Fibroblast of mammary gland (primary cell): ENCODE data around the gene DNMBP.
"Not testable (repeated sequence)": the region's sequence is repeated elsewhere in the genome, so short reads cannot be mapped to it uniquely, and the experiment has no call there.

Experiments used
- DNase-seq: peaks from one replicate; pipeline ENCODE4 v3.0.0-alpha.2; 2010; ENCODE audit warnings: low read depth
- H3K4me3 ChIP-seq: 2 replicates; pipeline ENCODE4 v1.5.1; 2011; ENCODE audit warnings: low read depth, mild to moderate bottlenecking, low read length, moderate library complexity; ENCODE audit not compliant: control insufficient read depth
- CTCF ChIP-seq: conservative IDR thresholded peaks from 2 replicates; pipeline ENCODE4 v1.5.1; 2011; ENCODE audit warnings: low read depth, low read length, inconsistent platforms; ENCODE audit not compliant: control insufficient read depth, insufficient read depth

The DNMBP gene

GRCh38 chr10:99913831-99914235, 95.9 kb downstream of the DNMBP start:
- DNase-seq, result no peak
- no peak overlapping the region for H3K4me3 ChIP-seq

GRCh38 chr10:99912041-99912440, 97.7 kb downstream of the DNMBP start:
- DNase-seq, result peak; percentile 46
- TF ChIP-seq CTCF, result no peak
- H3K4me3 ChIP-seq, result no peak overlapping the region

More at GRCh38 chr10:99913831-99914235, 95.9 kb downstream of the DNMBP start:
- TF ChIP-seq CTCF, result no peak

- H3K4me3 ChIP-seq, result no peak overlapping the region
- no peak for TF ChIP-seq CTCF
- peak; percentile 11 for DNase-seq
Measured at GRCh38 chr10:99908512-99908911, 101.2 kb downstream of the DNMBP start.

GRCh38 chr10:99906470-99906869, 103.3 kb downstream of the DNMBP start:
- H3K4me3 ChIP-seq, result no peak overlapping the region
- TF ChIP-seq CTCF, result peak; percentile 41
- peak; percentile 98 for DNase-seq

GRCh38 chr10:99905971-99906370, 103.8 kb downstream of the DNMBP start:
- no peak for TF ChIP-seq CTCF

GRCh38 chr10:99895867-99896266, 113.9 kb downstream of the DNMBP start:
- DNase-seq, result no peak
- no peak for TF ChIP-seq CTCF
- no peak overlapping the region for H3K4me3 ChIP-seq

More at GRCh38 chr10:99905971-99906370, 103.8 kb downstream of the DNMBP start:
- H3K4me3 ChIP-seq, result no peak overlapping the region
- no peak for DNase-seq

- H3K4me3 ChIP-seq, DNase-seq: not testable (repeated sequence)
Measured at GRCh38 chr10:99895066-99895465, 114.7 kb downstream of the DNMBP start.
